Ureter (tissue), 1 donor: ENCODE data around the gene G2E3. TPM values are rescaled to one million over a fixed set of nuclear protein-coding genes. Genes with fewer than 3 reads are reported as not detected.

Experiments used
- DNase-seq: peaks from one replicate; pipeline ENCODE4 v3.0.0-alpha.2; 2020; ENCODE audit warnings: low spot score
- total RNA-seq: library from RNA; stranded (reverse); gene quantifications from one replicate; pipeline ENCODE4 v1.2.4, GENCODE V29; 2023
- donor health status: DM: yes; HTN: yes; CAD: no.

The G2E3 gene
- total RNA-seq, 1 donor from 2014 or later, result 20.8 TPM

GRCh38 chr14:30655658-30656057 lies 96.7 kb downstream of the G2E3 start:
- no peak for DNase-seq

GRCh38 chr14:30656190-30656632 lies 97.3 kb downstream of the G2E3 start:
- DNase-seq, result no peak

GRCh38 chr14:30657050-30657449 lies 98.1 kb downstream of the G2E3 start:
- no peak for DNase-seq

- DNase-seq, result no peak
Observed at GRCh38 chr14:30657606-30658163, 98.7 kb downstream of the G2E3 start.

GRCh38 chr14:30658645-30659044 lies 99.7 kb downstream of the G2E3 start:
- DNase-seq, result no peak

GRCh38 chr14:30669594-30669993 lies 110.6 kb downstream of the G2E3 start:
- no peak for DNase-seq

Other genes starting within 250 kb of the G2E3 start
- 95.1 TPM for gene SCFD1, start 63.2 kb downstream of the G2E3 start, total RNA-seq